Activated CD8-positive, alpha-beta memory T cell treated with anti-CD3 and anti-CD28 coated beads, Interleukin-2, amount 50 U/mL, for 24 hours (primary cell): ENCODE data around the gene GABBR1.
"Not testable (repeated sequence)": the region's sequence is repeated elsewhere in the genome, so short reads cannot be mapped to it uniquely, and the experiment has no call there.

Experiments used
- DNase-seq: peaks from one replicate; pipeline ENCODE4 v3.0.0-alpha.2; 2020; ENCODE audit errors: extremely low read depth

GABBR1 gene

DNA sequence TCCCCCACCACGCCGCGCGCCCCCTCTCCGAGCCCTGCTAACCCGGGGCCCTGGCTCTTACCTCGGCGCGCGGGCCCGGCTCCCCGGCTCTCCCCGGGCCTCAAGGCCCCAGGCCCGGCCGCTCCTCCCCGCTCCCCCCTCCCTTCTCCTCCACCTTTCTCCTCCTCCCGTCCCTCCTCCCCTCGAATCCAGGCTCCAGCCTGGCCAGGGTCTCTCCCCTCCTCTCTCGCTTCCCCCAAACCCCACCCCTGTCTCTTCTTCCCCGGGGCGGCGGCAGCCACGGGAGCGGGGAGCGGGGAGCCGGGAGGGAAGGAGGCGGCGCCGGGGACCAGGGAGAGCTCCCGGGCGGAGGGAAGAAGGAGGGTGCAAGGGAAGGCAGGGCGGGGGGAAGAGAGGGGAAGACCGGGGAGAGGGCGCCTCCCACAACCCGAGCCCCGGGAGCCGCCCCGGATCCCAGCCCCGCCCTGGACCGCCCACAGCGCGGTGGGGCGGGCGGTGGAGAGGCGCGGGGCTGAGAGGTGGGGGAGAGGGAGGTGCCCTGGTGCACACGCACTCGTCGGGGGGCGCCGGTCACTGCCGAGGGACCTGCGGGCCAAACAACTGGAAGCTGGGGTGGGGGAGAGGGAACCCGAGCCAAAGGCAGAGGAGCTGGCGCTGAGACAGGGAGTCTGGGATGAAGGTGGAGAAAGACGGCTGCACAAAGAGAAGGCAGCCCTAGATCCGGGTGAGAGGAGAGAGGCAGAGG, at the start of gene GABBR1:
Gene GABBR1 (minus strand): TSS at position 395 of the 745 bp plus-strand sequence. CDS start 798 bp downstream, outside the sequence.
- no peak for DNase-seq

DNA sequence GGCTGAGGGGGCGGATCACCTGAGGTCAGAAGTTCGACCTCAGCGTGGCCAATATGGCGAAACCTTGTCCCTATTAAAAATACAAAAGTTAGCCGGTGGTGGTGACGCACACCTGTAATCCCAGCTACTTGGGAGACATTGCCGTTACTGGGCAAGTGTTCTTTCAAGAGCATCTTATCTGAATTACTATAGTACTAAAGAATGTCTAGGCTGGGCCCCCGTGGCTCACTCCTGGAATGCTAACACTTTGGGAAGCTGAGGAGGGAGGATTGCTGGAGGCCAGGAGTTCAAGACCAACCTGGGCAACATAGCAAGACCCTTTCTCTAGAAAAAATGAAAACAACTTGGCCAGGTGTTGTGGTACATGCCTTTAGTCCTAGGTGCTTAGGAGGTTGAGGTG, 48.8 kb upstream of the GABBR1 start:
- no peak for DNase-seq

DNA sequence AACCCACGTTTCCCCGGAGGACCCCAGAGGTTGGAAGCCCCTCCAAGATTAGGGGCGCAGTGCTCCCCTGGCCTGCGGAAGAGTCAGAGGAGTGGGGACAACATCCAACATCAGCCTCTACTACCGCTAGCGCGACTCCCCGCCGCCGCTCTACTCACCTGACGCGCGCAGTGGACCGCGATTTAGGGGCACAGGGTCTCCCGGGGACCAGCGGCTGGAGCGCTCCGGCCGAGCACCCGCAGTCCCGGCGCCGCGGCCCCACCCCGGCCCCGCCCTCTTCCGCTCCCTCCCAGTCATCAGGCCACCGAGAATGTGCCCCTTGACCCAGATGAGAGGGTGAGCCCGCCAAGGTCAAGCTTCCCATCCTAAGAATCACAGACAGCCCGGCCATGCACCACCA, 47.9 kb upstream of the GABBR1 start, which contains the start of gene ZFP57:
Gene ZFP57 (minus strand): TSS at position 249 of the 400 bp plus-strand sequence. CDS start 4,149 bp downstream, outside the sequence.
- DNase-seq = no peak

DNA sequence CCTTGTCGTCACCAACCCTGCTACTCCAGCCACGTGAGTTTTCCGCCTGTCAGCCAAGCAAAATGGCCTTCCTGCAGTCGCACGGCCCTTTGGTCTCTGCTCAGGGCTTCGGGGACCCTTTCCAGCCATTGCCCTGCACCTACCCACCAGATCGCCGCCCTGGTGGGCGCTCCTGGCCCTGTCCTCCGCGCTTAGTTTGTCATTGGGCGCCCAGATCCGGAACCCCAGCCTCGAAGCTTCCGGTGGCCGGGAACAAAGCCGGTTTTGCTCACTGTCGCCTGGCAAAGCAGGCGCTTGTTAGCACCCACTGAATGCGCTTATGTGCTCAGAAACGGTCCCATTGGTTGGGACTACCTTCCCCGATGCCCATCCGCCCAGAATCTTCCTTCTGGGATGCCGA, 47.4 kb upstream of the GABBR1 start:
- DNase-seq = no peak

DNA sequence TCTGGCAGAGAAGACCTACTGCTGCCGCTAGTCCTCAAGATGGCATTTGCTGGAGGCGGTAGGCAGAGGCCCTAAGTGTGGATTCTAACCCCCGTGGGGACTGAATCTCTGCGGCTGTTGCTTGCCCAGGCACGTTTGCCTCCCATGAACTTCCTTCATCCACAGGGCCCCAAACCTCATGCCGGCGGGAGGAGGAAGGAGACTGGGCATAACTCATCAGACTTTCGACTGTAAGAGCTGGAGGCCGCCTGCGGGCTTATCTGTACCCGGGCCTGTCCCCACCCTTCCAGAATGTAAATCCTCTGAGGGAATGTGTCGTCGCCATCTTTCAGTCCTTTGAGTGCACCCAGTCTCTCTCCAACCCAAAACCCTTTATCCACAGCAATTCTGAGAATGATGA, 47.0 kb upstream of the GABBR1 start:
- no peak for DNase-seq

DNA sequence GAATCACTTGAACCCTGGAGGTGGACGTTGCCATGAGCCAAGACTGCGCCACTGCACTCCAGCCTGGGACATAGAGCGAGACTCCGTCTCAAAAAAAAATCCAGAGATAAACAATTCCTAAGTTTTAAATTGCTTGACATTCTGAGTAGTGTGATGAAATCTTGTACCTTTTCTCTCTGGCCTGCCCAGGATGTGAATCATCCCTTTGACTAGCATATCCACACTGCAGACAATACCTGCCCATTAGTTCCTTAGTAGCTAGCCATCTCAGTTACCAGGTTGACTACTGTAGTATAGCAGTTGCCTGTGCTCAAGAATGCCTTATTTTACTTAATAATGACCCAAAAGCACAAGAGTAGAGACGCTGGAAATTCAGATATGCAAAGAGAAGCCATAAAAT, 45.1 kb upstream of the GABBR1 start:
- DNase-seq = no peak

DNA sequence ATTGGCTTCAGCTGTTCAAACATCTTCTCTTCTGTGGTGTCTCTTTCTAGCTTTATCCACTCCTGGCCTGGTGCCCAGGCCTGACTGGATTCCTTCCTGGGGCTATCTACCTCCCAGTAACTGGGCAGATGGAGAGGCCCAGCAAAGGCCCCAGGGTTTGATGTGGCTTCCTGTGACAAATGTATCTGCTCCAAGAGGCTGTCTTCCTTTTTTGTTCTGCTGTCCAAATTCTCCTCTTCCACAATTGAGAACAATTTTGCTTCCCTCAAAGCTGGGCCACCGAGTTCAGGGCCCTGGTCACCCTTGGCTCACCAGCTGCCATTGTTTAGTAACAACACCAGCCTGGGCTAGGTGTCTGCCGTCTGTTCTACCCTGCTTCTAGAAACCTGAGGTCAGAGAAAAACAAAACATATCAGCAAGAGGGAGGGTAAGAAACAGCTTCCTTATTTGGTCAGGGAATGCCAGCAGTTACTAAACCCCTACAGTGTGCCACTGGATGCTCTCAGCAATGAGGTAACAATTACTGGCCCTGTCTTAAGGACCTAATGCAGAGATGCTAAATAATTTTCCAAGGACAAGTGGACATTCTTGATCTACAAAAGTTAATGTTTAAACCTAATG, 44.1 kb upstream of the GABBR1 start:
- DNase-seq = no peak

DNA sequence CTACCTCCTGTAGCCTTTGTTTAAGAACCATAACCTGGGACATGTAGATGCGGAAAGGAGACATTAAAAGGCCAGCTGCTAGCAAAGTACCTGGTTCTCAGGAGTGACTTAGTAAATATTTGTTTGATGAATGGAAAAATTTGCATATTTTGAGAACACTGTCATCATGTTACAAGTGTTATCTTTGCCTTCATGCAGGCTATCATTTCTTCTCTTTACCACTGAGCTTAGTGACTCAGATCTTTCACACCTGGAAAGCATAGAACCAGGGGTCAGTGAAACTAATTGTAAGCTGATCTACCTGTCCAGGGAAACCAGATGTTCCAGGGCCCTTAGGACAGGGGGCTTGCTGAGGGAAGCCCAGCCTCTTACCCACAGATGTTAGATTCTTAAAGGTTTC, 42.6 kb upstream of the GABBR1 start:
- no peak for DNase-seq

DNA sequence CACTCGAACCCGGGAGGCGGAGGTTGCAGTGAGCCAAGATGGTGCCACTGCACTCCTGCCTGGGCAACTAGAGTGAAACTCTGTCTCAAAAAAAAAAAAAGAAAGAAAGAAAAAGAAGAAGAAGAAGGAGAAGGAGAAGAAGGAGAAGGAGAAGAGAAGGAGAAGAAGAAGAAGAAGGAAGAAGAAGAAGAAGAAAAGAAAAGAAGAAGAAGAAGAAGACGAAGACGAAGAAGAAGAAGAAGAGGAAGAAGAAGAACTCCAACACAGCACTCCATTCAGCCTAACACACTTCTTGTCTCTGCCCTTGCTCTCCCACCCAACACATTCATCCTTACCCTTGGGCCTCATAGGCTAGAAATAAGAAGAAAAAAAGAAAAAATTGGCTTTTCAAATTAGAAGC, 41.0 kb upstream of the GABBR1 start:
- DNase-seq = no peak

DNA sequence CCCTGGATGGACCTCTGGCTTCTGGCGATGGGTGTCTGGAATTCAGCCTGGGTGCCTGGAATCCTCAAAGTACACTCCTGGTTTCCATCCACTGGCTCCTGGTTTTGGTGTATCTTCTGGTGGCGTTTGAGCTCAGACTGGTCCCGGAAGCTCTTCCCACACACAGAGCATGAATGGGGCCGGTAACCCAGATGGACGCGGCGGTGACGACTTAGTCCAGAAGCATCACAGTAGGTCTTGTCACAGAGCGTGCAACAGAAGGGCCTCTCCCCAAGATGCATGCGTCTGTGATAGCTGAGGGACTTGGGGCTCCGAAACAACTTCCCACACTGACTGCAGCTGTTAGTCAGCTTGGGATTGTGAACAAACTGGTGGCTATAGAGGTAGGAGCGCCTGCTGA, 40.2 kb upstream of the GABBR1 start:
- no peak for DNase-seq

DNA sequence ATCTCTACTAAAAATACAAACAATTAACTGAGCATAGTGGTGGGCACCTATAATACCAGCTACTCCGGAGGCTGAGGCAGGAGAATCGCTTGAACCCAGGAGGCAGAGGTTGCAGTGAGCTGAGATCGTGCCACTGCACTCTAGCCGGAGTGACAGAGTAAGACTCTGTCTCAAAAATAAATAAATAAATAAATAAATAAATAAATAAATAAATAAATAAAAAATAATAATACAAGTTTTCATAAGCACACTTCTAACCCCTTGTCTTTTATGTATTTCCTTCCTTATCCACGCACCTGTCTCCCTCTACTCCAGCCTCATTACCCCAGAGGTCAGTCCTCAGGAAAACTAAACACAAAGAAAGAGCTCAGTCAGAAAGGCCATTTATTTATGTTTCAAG, 39.1 kb upstream of the GABBR1 start:
- not testable (repeated sequence) for DNase-seq

DNA sequence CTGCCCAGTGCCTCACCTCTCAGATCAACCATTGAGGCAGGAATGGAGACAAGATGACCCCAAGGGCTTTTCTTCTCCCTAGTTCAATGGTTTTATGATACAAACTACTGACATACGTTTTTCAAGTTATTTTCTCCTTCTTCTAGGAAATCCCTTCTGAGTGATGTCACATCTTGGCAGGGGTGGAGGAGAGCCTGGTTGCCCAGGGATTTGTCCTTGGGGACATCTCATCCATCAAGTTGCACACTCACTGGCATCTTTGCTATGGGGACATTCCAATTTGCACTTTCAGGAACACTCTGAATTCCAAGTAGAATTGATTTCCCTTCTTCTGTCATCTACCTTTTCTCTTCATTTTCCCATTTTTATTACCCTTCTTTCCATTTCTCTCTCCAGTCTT, 38.0 kb upstream of the GABBR1 start:
- DNase-seq = no peak

DNA sequence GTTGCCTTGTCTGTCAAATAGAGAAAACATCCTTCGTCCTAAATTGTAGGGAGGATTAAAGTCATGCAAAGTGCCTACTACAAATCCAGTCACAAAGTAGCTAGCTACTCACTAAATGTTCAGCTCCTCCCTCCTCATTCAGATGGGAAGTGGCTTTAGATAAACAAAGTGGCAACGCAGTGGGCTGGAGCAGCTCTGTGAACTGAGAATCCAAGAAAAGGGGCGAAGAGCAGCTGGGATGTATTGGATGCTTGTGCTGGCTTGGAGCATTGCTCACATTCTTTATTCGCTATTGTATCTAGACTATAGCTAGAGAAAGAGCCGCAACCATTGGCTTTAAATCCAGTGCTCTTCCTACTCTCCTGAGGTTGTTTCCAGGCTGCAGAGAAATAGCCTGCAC, 34.2 kb upstream of the GABBR1 start:
- DNase-seq = no peak

DNA sequence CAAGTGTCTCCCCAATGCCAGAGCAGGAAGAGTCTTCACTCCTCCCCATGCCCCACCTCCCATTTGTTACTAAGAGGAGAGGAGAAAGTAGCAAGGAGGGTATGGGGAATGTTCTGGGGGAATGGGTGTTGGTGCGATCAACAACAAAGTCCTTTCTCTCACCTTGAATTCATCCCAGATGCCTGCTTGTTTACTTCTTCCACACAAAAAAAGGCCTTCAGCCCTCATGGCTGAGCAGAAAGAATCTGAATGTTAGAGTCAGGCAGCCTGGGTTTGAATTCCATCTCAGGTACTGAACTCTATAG, 33.8 kb upstream of the GABBR1 start:
- DNase-seq = no peak

DNA sequence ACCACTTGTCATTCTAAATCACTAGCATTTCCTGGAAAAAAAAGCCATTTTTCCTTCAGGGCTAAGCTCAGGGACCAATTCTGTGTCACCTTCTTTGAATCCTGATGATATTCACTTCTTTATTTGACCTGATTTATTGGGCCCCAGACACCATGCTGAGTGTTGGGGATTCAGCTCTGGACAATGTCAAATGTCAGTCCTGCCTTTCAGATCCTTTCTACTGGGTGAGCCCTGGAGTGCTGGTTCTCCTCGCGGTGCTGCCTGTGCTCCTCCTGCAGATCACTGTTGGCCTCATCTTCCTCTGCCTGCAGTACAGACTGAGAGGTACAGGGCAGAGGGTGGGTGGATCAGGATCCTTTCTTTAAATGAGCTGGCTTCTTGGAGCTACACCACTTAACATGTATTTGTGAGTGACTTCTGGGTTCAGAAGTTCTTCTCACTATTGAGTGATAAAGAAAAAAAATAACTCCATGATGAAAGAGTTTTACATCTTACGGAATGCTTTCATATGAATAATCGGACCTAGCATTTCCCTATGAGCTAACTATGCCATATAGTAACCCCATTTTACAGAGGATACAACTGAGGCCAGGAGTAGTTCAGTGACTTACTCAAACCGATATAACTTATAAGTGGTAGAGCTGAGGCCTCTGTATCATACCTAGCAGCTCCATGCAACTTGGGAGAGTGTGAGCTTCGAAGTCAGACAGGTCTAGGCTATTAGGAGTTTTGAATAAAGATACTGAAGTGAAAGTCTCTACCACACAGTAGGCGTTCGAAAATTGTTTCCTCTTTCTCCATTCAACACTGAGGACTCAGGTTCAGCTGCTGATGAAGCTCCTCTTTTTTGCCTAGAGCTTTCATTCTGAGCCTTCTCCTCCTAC, 33.2 kb upstream of the GABBR1 start:
- DNase-seq = no peak

DNA sequence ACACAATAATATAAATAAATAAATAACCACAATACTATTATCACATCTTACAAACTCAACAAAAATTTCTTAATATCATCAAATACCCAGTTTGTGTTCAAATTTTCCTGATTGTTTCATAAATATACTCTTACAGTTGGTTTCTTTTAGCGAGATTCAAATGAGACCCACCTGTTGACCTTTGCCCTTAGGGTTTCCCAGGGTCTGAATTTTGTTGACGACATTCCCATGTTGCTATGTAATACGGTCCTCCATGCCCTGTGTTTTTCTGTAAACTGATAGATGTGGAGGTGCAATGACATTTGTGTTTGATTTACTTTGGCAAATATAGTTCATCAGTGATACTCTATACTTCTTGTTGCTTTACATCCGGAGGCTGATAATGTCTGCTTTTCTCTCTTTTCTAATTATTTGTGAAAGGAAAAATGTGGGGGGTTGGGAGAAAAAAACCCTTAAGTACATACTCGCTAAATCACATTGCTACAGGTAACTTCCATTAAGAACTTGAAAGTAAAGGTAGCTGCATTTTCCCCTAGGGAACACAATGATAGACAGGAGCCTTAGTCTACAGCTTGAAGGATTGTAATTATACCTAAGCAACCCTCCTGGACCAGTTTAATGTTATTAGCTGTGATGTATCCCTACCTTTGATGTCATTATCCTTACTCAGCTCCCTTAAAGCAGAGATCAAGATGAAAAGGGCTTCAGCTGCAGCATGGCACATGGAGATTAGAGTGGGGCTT, 30.5 kb upstream of the GABBR1 start:
- DNase-seq = no peak

DNA sequence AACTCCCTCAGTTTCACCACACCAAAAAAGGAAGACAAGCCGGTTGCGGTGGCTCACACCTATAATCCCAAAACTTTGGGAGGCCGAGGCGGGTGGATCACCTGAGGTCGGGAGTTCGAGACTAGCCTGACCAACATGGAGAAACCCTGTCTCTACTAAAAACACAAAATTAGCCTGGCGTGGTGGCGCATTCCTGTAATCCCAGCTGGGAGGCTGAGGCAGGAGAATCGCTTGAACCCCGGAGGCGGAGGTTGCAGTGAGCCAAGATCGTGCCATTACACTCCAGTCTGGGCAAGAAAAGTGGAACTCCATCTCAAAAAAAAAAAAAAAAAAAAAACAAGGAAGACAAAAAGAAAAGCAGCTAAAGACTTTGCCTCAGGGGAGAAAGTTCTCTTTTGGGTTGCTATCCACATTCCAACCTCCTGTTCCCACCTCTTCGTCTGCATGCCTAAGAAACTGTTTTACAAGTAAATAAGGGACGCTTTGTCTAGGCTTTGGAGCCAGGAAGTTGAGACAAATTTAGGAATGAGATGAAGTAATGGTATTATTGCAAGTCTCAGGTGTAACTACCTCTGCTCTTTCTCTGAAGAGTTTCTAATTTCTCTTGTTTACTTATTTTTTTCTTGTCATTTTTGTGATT, 28.6 kb upstream of the GABBR1 start:
- not testable (repeated sequence) for DNase-seq

DNA sequence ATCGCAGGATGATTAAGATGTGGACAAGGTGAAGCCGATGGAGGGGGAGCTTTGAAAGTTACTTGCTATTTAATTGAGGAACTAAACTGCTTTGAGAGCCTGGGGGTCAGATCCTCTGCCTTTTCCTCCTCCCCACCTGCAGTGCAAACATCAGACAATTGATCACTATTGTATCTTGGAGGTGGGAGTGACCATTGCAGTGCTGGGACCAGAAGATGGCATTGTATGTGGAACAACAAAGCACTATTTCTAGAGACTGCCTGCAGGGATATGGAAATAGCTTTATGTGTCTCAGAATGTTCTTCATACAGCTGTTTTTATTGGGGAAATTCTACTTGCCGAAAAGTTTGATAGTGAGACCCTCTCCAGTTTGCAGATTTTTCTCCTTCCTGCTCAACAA, 28.1 kb upstream of the GABBR1 start:
- no peak for DNase-seq

DNA sequence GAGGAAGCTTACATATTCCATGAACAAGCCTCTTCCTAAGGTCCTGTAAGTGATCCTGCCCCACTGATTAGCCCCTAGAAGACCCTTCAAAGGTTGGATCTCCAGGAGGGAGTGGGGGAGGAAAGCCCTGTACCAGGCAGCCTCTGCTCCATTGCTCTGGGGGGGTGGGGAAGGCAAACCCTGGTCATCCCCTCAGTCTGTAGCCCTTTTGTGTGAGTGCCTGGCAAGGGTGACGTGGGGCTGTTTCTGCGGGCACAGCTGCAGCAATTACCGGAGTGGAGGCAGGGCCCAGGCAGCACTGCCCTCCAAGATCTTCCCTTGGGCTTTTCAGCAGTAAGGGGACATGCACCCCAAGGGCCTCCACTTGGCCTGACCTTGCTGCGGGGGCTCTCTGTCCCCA, 23.8 kb upstream of the GABBR1 start, which contains the start of gene MOG:
Gene MOG (plus strand): TSS at position 295 of the 400 bp plus-strand sequence. CDS start 118 bp downstream, outside the sequence.
- DNase-seq = no peak

DNA sequence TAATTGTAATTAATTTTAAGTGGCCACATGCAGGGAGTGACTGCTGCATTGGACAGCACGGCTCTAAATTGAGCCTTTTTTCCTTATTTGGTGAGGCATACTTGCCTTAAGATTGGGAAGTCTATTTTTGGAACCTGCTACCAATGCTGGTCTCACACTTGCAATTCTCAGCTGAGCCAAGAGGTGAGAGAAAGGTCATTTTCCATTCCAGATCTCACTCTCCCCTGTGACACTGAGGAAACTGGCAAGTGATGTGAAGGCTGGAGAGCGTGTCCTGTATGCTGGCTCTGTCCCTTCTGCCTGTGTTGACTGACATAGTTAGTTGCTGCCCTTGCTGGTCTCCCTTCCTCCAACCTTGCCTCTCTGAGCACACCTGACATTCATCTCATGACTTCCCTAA, 23.2 kb upstream of the GABBR1 start:
- DNase-seq = no peak

DNA sequence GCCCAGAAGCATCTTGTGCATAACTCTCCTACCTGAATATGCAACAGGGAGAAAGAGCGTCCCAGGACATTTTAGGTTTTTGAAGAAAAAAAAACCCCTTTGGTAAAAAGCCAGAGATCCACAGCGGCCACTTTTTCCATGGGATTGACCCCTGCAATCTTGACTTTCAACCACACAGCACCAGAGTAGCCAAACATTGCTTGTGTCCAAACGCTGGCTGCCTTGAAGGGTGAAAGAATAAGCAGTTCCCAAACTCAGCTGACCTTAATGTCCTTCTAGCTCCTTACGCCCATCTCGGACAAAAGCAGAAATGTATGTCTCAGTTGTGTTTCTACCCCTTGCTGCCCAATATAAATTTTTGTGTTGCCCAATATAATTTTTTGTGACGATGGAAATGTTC, 22.7 kb upstream of the GABBR1 start:
- DNase-seq = no peak
